K562 (cell line): ENCODE results near the gene CSAD. TPM values are rescaled to one million over a fixed set of nuclear protein-coding genes. Genes with fewer than 3 reads are reported as not detected.

Source experiments
- ARID3B ChIP-seq: fragments of 250-450 bp; sonication (Bioruptor Pico); IDR thresholded peaks from 2 replicates; pipeline ENCODE4 v1.4.0; 2020; ENCODE audit warnings: borderline replicate concordance
- GABPB2 ChIP-seq: fragments of 250-450 bp; sonication (Bioruptor Pico); conservative IDR thresholded peaks from 2 replicates; pipeline ENCODE4 v1.5.1; 2021; ENCODE audit warnings: mild to moderate bottlenecking
- JUN ChIP-seq, 2 experiments: sonication (generic) in 1 of 2; formaldehyde crosslinking in 1 of 2; IDR thresholded peaks; 2 replicates each; pipeline versions ENCODE4 v1.6.1 to v1.8.0; 2012 to 2022; ENCODE audit warnings: borderline replicate concordance in 2 of 2, mild to moderate bottlenecking in 2 of 2, improper control_type of control experiment in 1 of 2, low read depth in 1 of 2, low read length in 1 of 2, missing genetic modification reagents in 1 of 2
- KDM2B ChIP-seq: fragments of 250-450 bp; sonication (Bioruptor Pico); IDR thresholded peaks from 2 replicates; pipeline ENCODE4 v1.8.0; 2021; ENCODE audit warnings: mild to moderate bottlenecking, moderate library complexity
- MGA ChIP-seq: fragments of 450-650 bp; IDR thresholded peaks from 2 replicates; pipeline ENCODE4 v1.6.1; 2016; ENCODE audit warnings: mild to moderate bottlenecking, moderate library complexity
- NFATC3 ChIP-seq: fragments of 450-650 bp; IDR thresholded peaks from 2 replicates; pipeline ENCODE4 v1.6.1; 2017; ENCODE audit warnings: mild to moderate bottlenecking
- PRPF4 ChIP-seq: fragments of 200-400 bp; formaldehyde crosslinking; IDR thresholded peaks from one replicate; pipeline ENCODE4 v1.6.1; 2017; ENCODE audit warnings: low read length, low read depth, mild to moderate bottlenecking; ENCODE audit not compliant: insufficient read depth, poor library complexity, severe bottlenecking
- SRSF1 ChIP-seq: fragments of 200-400 bp; formaldehyde crosslinking; IDR thresholded peaks from 2 replicates; pipeline ENCODE4 v1.6.1; 2017; ENCODE audit warnings: mild to moderate bottlenecking, low read depth, low read length, moderate library complexity
- ZBTB9 ChIP-seq: fragments of 450-650 bp; formaldehyde crosslinking; IDR thresholded peaks from 2 replicates; pipeline ENCODE4 v1.4.0; 2020; ENCODE audit warnings: mild to moderate bottlenecking, moderate library complexity
- polyA plus RNA-seq, 8 experiments: library from polyadenylated mRNA; depleted of rRNA in 4 of 8; stranded (reverse) in 5 of 8; unstranded in 3 of 8; fragments of >200 nt; fragmentation: Nextera tagmentation in 2 of 8; fragmentation: Illumina TruSeq in 1 of 8; extraction: Ambion mirVana in 2 of 8; extraction: Trizol in 1 of 8; gene quantifications; 2 replicates each; pipeline versions ENCODE4 v1.2.1 to v1.2.3, GENCODE V29; 2011 to 2014; ENCODE audit warnings: inconsistent platforms in 1 of 8, missing spikeins in 1 of 8
- total RNA-seq, 7 experiments: library from RNA; depleted of rRNA in 6 of 7; stranded (reverse); fragments of >200 nt in 6 of 7; fragmentation: Illumina TruSeq in 2 of 7; extraction: Trizol in 2 of 7; gene quantifications; 2 replicates each; pipeline versions ENCODE4 v1.2.1 to v1.2.3, GENCODE V29; 2011 to 2021; ENCODE audit warnings: low replicate concordance in 1 of 7

CSAD gene
- total and polyA plus RNA-seq, 9 of the 15 experiments (the other 6 are each of a cell fraction or from before 2014, with no cell fraction given) = 1.8 to 19.6 (median 8.1) TPM

- TF ChIP-seq SRSF1 (no peak), PRPF4 (no peak), ZBTB9 (CRISPR knock-in tag) (no peak), GABPB2 (CRISPR knock-in tag) (no peak), NFATC3 (no peak), JUN (IDR thresholded peaks at IDR 0.05; ENCODE audit: borderline replicate concordance, low read depth, low read length) (no peak), JUN (CRISPR knock-in tag; IDR thresholded peaks at IDR 0.05; ENCODE audit: borderline replicate concordance) (no peak), MGA (no peak; the same call in 1 of the 2 replicates), ARID3B (CRISPR knock-in tag) (no peak), KDM2B (CRISPR knock-in tag) (no peak)
Observed at GRCh38 chr12:53211476-53212381, 31.0 kb upstream of the CSAD start (continued).
